ENCODE measurements around the gene NUBP1.

GRCh38 chr16:10708969-10709368, 34.7 kb upstream of the NUBP1 start:
- TF ChIP-seq USF2 (CRISPR knock-in tag; IDR thresholded peaks at IDR 0.05) (no peak), ELF4 (CRISPR knock-in tag; IDR thresholded peaks at IDR 0.05; ENCODE audit: low read depth) (no peak), NFYB (CRISPR knock-in tag; conservative IDR thresholded peaks at IDR 0.05; ENCODE audit: low read depth) (no peak), ESRRA (CRISPR knock-in tag; IDR thresholded peaks at IDR 0.05; ENCODE audit: borderline replicate concordance) (no peak)
